Tibial nerve (tissue), 4 donors: Measurements from ENCODE around the gene TCF4. TPM values are rescaled to one million over a fixed set of nuclear protein-coding genes. Genes with fewer than 3 reads are reported as not detected.

Experiments
- DNase-seq, 2 donors: peaks; one replicate each; pipeline ENCODE4 v3.0.0-alpha.2; 2019; ENCODE audit warnings: low spot score in 2 of 2
- H3K27ac ChIP-seq, 4 donors: fragments of 200-600 bp; sonication (generic) in 3 of 4; one replicate each; pipeline ENCODE4 v1.5.1; 2017 to 2019; ENCODE audit warnings: mild to moderate bottlenecking in 1 of 4
- H3K27me3 ChIP-seq, 2 donors: fragments of 200-600 bp; sonication (generic) in 1 of 2; one replicate each; pipeline versions ENCODE4 v1.5.1 to v1.6.0; 2017 to 2019
- H3K36me3 ChIP-seq, 3 donors: fragments of 200-600 bp; sonication (generic); one replicate each; pipeline ENCODE4 v1.5.1; 2018 to 2019
- H3K4me1 ChIP-seq, 4 donors: fragments of 200-600 bp; sonication (generic) in 3 of 4; one replicate each; pipeline ENCODE4 v1.5.1; 2017 to 2019
- H3K4me3 ChIP-seq, 4 donors: fragments of 200-600 bp; sonication (generic) in 3 of 4; one replicate each; pipeline ENCODE4 v1.5.1; 2017 to 2019; ENCODE audit warnings: mild to moderate bottlenecking in 1 of 4, moderate library complexity in 1 of 4
- H3K9me3 ChIP-seq, 4 donors: fragments of 200-600 bp; sonication (generic) in 3 of 4; one replicate each; pipeline ENCODE4 v1.5.1; 2017 to 2019
- CTCF ChIP-seq, 5 experiments: fragments of 200-600 bp in 3 of 5; fragments of 450-650 bp in 2 of 5; sonication (generic) in 3 of 5; IDR thresholded peaks; one replicate each; pipeline ENCODE4 v1.5.1; 2016 to 2019; ENCODE audit warnings: antibody characterized with exemption in 5 of 5, mild to moderate bottlenecking in 3 of 5, moderate library complexity in 2 of 5
- EP300 ChIP-seq, 2 donors: sonication (generic); formaldehyde crosslinking; IDR thresholded peaks; one replicate each; pipeline ENCODE4 v1.6.1; 2017; ENCODE audit warnings: antibody characterized with exemption in 2 of 2, mild to moderate bottlenecking in 1 of 2
- POLR2A ChIP-seq, 2 donors: fragments of 450-650 bp; IDR thresholded peaks; one replicate each; pipeline ENCODE4 v1.6.1; 2017; ENCODE audit warnings: antibody characterized with exemption in 2 of 2, mild to moderate bottlenecking in 2 of 2, moderate library complexity in 2 of 2
- WGBS, 2 donors: methylation state at CpG; one replicate each; pipeline ENCODE4 v1.1.5; 2018; 5-methylcytosine and 5-hydroxymethylcytosine counted together
- total RNA-seq, 4 donors: library from RNA; depleted of rRNA; stranded (reverse); fragments of >200 nt; gene quantifications; one replicate each; pipeline ENCODE4 v1.1.0, GENCODE V29; 2016

Gene TCF4
- total RNA-seq, 4 donors from 2014 or later, result 100 to 157 (median 114) TPM

- Histone ChIP-seq H3K27ac (peak overlapping the region in 2 of 4 donors; percentile 68 to 81), H3K27me3 (no peaks in the 10 kb centered on the region), H3K4me1 (peaks cover 0 to 30% (median 7%) of the 10 kb centered on the region in 4 donors), H3K4me3 (no peak overlapping the region), H3K9me3 (no peaks in the 10 kb centered on the region), H3K36me3 (peaks cover 0 to 33% (median 0%) of the 10 kb centered on the region in 3 donors)
- WGBS, 2 donors, result 47 to 58% methylated on average over 7 of the region's 7 CpGs
- TF ChIP-seq EP300 (IDR thresholded peaks at IDR 0.05) (no peak), POLR2A (IDR thresholded peaks at IDR 0.05) (no peak), CTCF (IDR thresholded peaks at IDR 0.05) (no peak)
- no peak for DNase-seq
These were observed 335.8 kb downstream of the TCF4 start for GRCh38 chr18:55252053-55252675.

GRCh38 chr18:55251254-55251971 is 336.6 kb downstream of the TCF4 start:
- Histone ChIP-seq H3K36me3 (peaks cover 0 to 26% (median 0%) of the 10 kb centered on the region in 3 donors), H3K4me3 (peak overlapping the region in 1 of 4 donors; percentile 12), H3K27me3 (no peaks in the 10 kb centered on the region), H3K4me1 (peaks cover 0 to 30% (median 7%) of the 10 kb centered on the region in 4 donors), H3K27ac (peak overlapping the region in 2 of 4 donors; percentile 62 to 68), H3K9me3 (no peaks in the 10 kb centered on the region)
- 55 to 60% methylated on average over 13 of the region's 13 CpGs for WGBS, 2 donors
- TF ChIP-seq EP300 (IDR thresholded peaks at IDR 0.05) (peak in 1 of 2 donors; percentile 30), CTCF (IDR thresholded peaks at IDR 0.05) (no peak)
- DNase-seq, result no peak

- H3K27ac ChIP-seq, result peak overlapping the region in 2 of 4 donors; percentile 20 to 68
- peaks cover 0 to 20% (median 0%) of the 10 kb centered on the region in 3 donors for H3K36me3 ChIP-seq
- no peaks in the 10 kb centered on the region for H3K27me3 ChIP-seq
- 76 to 79% methylated on average over 4 of the region's 4 CpGs for whole genome bisulfite sequencing, 2 donors
- H3K4me3 ChIP-seq, result no peak overlapping the region
- no peaks in the 10 kb centered on the region for H3K9me3 ChIP-seq
- peaks cover 0 to 35% (median 7%) of the 10 kb centered on the region in 4 donors for H3K4me1 ChIP-seq
- TF ChIP-seq CTCF (IDR thresholded peaks at IDR 0.05), result no peak
- TF ChIP-seq EP300 (IDR thresholded peaks at IDR 0.05), result no peak
- TF ChIP-seq POLR2A (IDR thresholded peaks at IDR 0.05), result no peak
- no peak for DNase-seq
These were observed 337.2 kb downstream of the TCF4 start for GRCh38 chr18:55250768-55251173.

GRCh38 chr18:55249550-55249949 is 338.4 kb downstream of the TCF4 start:
- Histone ChIP-seq H3K4me1 (peaks cover 0 to 48% (median 13%) of the 10 kb centered on the region in 4 donors), H3K36me3 (peaks cover 0 to 10% (median 0%) of the 10 kb centered on the region in 3 donors), H3K27ac (no peak overlapping the region), H3K4me3 (no peak overlapping the region), H3K9me3 (no peaks in the 10 kb centered on the region), H3K27me3 (no peaks in the 10 kb centered on the region)
- WGBS, 2 donors, result 89 to 94% methylated on average over 6 of the region's 6 CpGs
- no peak for DNase-seq
- TF ChIP-seq EP300 (IDR thresholded peaks at IDR 0.05) (no peak), POLR2A (IDR thresholded peaks at IDR 0.05) (no peak), CTCF (IDR thresholded peaks at IDR 0.05) (no peak)

GRCh38 chr18:55248495-55248894 is 339.5 kb downstream of the TCF4 start:
- no peak for DNase-seq
- WGBS, 2 donors, result 78 to 100% methylated on average over 1 of the region's 1 CpG
- Histone ChIP-seq H3K36me3 (no peaks in the 10 kb centered on the region), H3K27me3 (no peaks in the 10 kb centered on the region), H3K27ac (no peak overlapping the region), H3K4me1 (peaks cover 0 to 57% (median 14%) of the 10 kb centered on the region in 4 donors), H3K9me3 (no peaks in the 10 kb centered on the region), H3K4me3 (no peak overlapping the region)
- TF ChIP-seq CTCF (IDR thresholded peaks at IDR 0.05) (no peak), EP300 (IDR thresholded peaks at IDR 0.05) (no peak), POLR2A (IDR thresholded peaks at IDR 0.05) (no peak)
